Dedifferentiated amniotic fluid mesenchymal stem cell (primary cell): ENCODE results near the gene CRYBB3.
"Not testable (repeated sequence)": the region's sequence is repeated elsewhere in the genome, so short reads cannot be mapped to it uniquely, and the experiment has no call there.

Experiments used
- DNase-seq: peaks from one replicate; pipeline ENCODE4 v3.0.0-alpha.2; 2016; ENCODE audit errors: extremely low spot score

The CRYBB3 gene

GRCh38 chr22:25205847-25206246, 6.2 kb downstream of the CRYBB3 start:
- no peak for DNase-seq

DNA sequence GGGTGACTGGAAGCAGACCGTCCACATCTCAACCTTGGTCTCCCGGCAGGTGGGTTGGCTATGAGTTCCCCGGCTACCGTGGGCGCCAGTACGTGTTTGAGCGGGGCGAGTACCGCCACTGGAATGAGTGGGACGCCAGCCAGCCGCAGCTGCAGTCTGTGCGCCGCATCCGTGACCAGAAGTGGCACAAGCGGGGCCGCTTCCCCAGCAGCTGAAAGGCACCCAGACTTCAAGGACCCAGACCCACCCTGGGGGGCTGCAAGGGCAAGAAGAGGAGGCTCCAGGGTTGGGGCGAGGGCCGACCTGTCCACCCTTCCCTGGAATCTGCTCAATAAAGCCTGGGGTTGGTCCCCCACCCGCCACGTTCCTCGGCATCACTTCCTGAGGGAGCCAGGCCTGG, 7.3 kb downstream of the CRYBB3 start:
- DNase-seq, result no peak

GRCh38 chr22:25207553-25208157, 8.0 kb downstream of the CRYBB3 start:
- no peak for DNase-seq

- DNase-seq, result no peak
These were observed 8.7 kb downstream of the CRYBB3 start for GRCh38 chr22:25208328-25208727.

GRCh38 chr22:25208743-25209505, 9.3 kb downstream of the CRYBB3 start:
- no peak for DNase-seq

GRCh38 chr22:25210793-25211192, 11.1 kb downstream of the CRYBB3 start:
- DNase-seq, result no peak

- DNase-seq, result no peak
These were observed 12.7 kb downstream of the CRYBB3 start for GRCh38 chr22:25212337-25212736.

- DNase-seq, result no peak
These were observed 13.6 kb downstream of the CRYBB3 start for GRCh38 chr22:25213221-25213620.

- DNase-seq, result no peak
These were observed 16.6 kb downstream of the CRYBB3 start for GRCh38 chr22:25216230-25216629.

- no peak for DNase-seq
These were observed 19.6 kb downstream of the CRYBB3 start, which contains the start of gene CRYBB2 for GRCh38 chr22:25219211-25219689. Gene CRYBB2 (plus strand): TSS chr22:25219639. CDS start chr22:25221430, 1,791 bp downstream.

- DNase-seq, result no peak
These were observed 20.3 kb downstream of the CRYBB3 start for GRCh38 chr22:25219948-25220442.

DNA sequence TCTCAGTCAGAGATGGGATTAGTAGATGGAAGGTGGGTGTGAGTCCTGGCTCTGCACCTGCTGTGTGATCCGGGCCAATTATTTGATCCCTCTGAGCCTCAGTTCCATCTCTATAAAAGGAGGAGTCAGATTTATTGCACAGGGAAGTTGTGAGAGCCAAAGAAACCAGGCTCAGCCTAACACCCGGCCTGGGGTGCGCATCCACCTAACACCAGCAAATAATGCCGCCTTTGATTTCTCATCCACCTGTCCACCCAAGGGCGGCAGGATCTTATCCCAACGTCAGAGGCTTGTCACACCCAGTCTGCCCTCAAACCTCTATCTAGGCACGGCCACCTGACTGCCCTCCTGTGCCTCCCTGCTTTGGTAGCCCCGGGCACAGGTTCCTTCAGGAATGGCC, 22.1 kb downstream of the CRYBB3 start:
- DNase-seq, result no peak

GRCh38 chr22:25223269-25223850, 23.7 kb downstream of the CRYBB3 start:
- no peak for DNase-seq

DNA sequence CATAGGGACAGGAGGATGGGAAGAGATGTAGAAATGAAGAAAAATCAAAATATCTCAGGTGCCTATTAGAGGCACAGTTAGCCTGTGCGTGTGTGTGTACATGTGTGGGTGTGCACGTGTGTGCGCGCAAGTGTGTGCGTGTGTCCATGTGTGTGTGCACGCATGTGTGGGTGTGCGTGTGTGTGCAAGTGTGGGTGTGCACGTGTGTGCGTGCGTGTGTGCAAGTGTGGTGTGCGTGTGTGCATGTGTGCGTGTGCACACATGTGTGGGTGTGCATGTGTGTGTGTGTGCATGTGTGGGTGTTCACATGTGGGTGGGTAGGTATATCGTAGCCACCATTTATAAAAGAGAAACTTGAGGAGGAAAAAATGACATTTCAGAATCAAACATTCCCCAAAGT, 29.2 kb downstream of the CRYBB3 start:
- no peak for DNase-seq

DNA sequence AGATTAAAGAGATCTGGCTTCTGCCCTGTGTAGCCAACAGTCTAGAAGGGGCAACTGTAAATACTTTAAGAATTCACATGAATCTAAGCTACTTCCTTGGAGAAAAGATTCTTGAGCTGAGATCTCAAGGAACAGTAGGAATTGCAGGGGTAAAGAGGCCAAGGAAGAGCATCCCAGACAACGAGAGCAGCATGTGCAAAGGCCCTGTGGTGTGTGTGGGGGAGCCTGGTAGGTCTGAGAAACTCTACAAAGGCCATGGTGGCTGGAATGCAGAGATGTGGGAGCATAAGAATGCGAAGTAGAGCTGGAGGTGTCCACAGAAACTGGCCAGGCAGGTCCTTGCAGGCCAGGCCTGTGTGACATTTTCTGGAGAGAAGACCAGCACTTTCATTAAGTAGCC, 31.1 kb downstream of the CRYBB3 start:
- DNase-seq, result not testable (repeated sequence)

- DNase-seq, result no peak
These were observed 32.6 kb downstream of the CRYBB3 start for GRCh38 chr22:25232301-25232700.

GRCh38 chr22:25233706-25234105, 34.0 kb downstream of the CRYBB3 start:
- not testable (repeated sequence) for DNase-seq

GRCh38 chr22:25235547-25236290, 36.1 kb downstream of the CRYBB3 start:
- DNase-seq, result peak; percentile 40

DNA sequence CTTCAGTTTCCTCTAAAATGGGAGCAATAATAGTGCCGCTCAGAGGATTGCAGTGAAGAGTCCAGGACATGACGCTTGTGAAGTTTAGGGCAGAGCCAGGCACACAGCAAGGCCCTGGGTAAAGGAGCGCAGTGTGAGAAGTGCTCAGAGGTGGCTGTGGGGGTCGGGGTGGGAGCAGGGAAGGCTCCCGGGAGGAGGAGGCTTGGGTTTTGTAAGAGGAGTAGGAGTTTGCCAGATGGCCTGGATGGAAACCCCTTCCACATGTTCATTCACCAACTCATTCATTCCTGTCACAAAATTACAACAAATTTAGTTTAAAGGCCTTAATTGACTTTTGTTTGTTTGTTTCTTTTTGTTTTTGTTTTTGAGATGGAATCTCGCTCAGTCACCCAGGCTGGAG, 36.8 kb downstream of the CRYBB3 start:
- DNase-seq, result no peak

DNA sequence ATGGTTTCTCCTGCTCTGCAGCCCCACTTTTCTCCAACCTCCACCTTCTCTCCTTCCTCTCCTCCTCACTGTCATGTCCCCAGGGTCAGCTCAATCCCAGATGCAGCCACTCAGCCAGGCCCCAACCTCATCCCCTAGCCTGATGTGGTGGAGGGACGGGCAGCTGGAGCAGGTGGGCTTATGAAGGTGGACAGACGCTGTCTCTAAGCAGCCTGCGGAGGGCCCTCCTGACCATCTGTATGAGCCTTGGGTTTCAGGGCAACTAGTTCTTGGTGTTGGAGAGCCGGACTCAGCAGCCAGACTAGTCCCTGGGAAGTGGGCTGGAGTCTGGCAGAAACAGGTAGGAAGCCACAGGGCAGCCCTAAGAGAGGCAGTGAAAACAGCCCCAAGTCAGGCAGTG, 37.8 kb downstream of the CRYBB3 start:
- DNase-seq, result no peak

- not testable (repeated sequence) for DNase-seq
These were observed 38.4 kb downstream of the CRYBB3 start for GRCh38 chr22:25238058-25238457.

GRCh38 chr22:25255169-25255568, 55.5 kb downstream of the CRYBB3 start:
- not testable (repeated sequence) for DNase-seq
